Lower leg skin (tissue), 4 donors: ENCODE results near the gene AK8. TPM values are rescaled to one million over a fixed set of nuclear protein-coding genes. Genes with fewer than 3 reads are reported as not detected.
"Not testable (repeated sequence)": the region's sequence is repeated elsewhere in the genome, so short reads cannot be mapped to it uniquely, and the experiment has no call there.

Experiments
- DNase-seq, 2 donors: peaks; one replicate each; pipeline ENCODE4 v3.0.0-alpha.2; 2019; ENCODE audit warnings: low spot score in 2 of 2
- H3K4me3 ChIP-seq: fragments of 200-600 bp; sonication (generic); 2 replicates; pipeline ENCODE4 v1.5.1; 2017; ENCODE audit warnings: mild to moderate bottlenecking, low read depth; ENCODE audit not compliant: poor library complexity, severe bottlenecking
- POLR2A ChIP-seq, 2 donors: fragments of 450-650 bp; IDR thresholded peaks; one replicate each; pipeline ENCODE4 v1.6.1; 2016 to 2017; ENCODE audit warnings: antibody characterized with exemption in 2 of 2, mild to moderate bottlenecking in 1 of 2, moderate library complexity in 1 of 2
- WGBS, 2 donors: methylation state at CpG; one replicate each; pipeline ENCODE4 v1.1.5; 2018; 5-methylcytosine and 5-hydroxymethylcytosine counted together
- intact Hi-C: fragments of 100-400 bp; cut with DNase I; formaldehyde crosslinking; loops from one replicate; pipeline ENCODE4 v1.15.0; 2023; ENCODE audit warnings: low total_unique reads
- total RNA-seq, 4 donors: library from RNA; depleted of rRNA; stranded (reverse); fragments of >200 nt; gene quantifications; one replicate each; pipeline ENCODE4 v1.1.0, GENCODE V29; 2016
- TF ChIP-seq, protein P1 (sequence below), 3 donors: fragments of 450-650 bp; IDR thresholded peaks; one replicate each; pipeline ENCODE4 v1.5.1; 2016; ENCODE audit warnings: antibody characterized with exemption in 3 of 3, mild to moderate bottlenecking in 3 of 3, moderate library complexity in 2 of 3

AK8 gene
- total RNA-seq, 4 donors from 2014 or later, result 1.4 to 5.5 (median 2.0) TPM

DNA sequence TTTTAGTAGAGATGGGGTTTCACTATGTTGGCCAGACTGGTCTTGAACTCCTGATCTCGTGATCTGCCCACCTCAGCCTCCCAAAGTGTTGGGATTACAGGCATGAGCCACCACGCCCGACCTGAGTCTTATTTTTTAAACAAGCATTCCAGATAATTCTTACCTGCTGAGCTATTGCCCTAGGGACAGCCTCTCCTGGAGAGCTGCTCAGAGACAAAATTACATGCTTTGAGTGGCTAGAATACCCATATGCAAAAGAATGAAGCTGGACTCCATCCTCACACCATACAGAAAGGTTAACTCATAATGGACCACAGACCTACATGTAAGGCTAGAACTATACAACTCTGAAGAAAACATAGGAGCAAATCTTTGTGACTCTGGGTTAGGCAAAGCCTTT is 166.2 kb downstream of the AK8 start:
- no peak for DNase-seq
- WGBS, 2 donors, result 67 to 87% methylated on average over 3 of the region's 3 CpGs
- intact Hi-C loops, result no loop called here
- H3K4me3 ChIP-seq, result no peak overlapping the region
- TF ChIP-seq, protein P1, sequence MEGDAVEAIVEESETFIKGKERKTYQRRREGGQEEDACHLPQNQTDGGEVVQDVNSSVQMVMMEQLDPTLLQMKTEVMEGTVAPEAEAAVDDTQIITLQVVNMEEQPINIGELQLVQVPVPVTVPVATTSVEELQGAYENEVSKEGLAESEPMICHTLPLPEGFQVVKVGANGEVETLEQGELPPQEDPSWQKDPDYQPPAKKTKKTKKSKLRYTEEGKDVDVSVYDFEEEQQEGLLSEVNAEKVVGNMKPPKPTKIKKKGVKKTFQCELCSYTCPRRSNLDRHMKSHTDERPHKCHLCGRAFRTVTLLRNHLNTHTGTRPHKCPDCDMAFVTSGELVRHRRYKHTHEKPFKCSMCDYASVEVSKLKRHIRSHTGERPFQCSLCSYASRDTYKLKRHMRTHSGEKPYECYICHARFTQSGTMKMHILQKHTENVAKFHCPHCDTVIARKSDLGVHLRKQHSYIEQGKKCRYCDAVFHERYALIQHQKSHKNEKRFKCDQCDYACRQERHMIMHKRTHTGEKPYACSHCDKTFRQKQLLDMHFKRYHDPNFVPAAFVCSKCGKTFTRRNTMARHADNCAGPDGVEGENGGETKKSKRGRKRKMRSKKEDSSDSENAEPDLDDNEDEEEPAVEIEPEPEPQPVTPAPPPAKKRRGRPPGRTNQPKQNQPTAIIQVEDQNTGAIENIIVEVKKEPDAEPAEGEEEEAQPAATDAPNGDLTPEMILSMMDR (IDR thresholded peaks at IDR 0.05), result no peak
- no peak for TF ChIP-seq POLR2A (IDR thresholded peaks at IDR 0.05)

DNA sequence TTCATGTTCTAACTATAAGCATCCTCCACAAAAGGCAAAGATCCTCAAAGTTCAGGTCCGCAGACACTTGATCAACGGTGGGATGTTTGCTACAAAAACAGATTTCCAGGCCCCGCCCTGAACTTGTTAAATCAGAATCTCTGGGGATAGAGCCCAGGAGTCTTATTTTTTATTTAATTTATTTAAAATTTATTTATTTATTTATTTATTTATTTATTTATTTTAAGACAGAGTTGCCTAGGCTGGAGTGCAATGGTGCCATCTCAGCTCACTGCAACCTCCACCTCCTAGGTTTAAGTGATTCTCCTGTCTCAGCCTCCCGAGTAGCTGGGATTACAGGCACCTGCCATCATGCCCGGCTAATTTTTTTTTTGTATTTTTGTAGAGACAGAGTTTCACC is 166.9 kb downstream of the AK8 start:
- WGBS, 2 donors, result 90 to 98% methylated on average over 5 of the region's 5 CpGs
- intact Hi-C loops, H3K4me3 ChIP-seq, DNase-seq: not testable (repeated sequence)

DNA sequence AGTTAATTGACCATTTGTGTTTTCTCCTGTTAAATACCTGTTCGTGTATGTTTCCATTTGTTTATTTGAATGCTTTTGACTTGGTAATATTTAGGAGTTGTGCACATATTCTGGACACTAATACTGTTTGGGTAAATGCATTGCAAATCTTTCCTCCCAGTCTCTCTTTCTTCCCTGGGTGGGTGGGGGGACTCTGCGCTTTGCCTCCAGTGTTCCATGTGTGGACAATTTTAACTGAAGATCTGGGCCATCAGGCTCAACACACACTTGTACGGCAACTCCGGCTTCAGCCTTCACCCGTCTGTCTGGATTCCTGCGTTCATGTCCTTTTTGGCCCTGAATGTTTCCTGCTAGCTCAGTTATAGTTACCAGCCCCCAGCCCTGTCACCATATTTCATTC is 167.8 kb downstream of the AK8 start:
- TF ChIP-seq, protein P1 (IDR thresholded peaks at IDR 0.05), result no peak
- no peak for TF ChIP-seq POLR2A (IDR thresholded peaks at IDR 0.05)
- intact Hi-C loops, result no loop called here
- DNase-seq, result peak in 1 of 2 donors; percentile 50
- H3K4me3 ChIP-seq, result no peak overlapping the region
- 70 to 80% methylated on average over 6 of the region's 6 CpGs for WGBS, 2 donors

DNA sequence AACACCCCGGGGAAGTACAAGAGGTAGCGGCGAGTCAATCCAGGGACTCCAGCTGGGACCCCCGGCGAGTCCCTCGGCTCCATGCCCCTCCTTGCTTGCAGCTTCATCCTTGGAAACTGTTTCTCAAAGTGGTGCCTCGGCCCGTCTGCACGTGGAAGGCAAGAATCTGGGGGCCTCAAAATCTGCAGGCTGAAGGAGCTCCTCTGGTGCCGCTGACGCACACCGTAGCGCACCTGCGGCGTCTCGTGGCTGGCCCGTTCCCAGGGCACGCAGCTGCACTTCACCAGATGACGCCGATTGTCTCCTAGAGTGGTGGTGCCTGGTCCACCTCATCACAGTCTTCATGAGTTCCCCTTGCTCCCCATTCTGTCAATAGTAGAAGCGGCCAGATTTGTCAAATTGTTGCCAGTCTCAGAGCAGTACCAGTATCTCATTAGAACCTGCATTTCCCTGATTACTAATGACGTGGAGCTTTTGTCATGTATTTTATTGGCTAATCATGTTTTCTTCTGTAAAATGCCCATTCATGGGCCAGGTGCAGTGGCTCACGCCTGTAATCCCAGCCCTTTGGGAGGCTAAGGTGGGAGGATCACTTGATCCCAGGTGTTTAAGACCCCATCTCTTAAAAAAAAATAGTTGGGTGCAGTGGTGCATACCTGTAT is 169.2 kb downstream of the AK8 start:
- TF ChIP-seq, protein P1 (IDR thresholded peaks at IDR 0.05), result no peak
- no peak for TF ChIP-seq POLR2A (IDR thresholded peaks at IDR 0.05)
- peak in 1 of 2 donors; percentile 70 for DNase-seq
- H3K4me3 ChIP-seq, result no peak overlapping the region
- WGBS, 2 donors, result 90 to 92% methylated on average over 22 to 23 of the region's 23 CpGs
- intact Hi-C loops, result no loop called here

DNA sequence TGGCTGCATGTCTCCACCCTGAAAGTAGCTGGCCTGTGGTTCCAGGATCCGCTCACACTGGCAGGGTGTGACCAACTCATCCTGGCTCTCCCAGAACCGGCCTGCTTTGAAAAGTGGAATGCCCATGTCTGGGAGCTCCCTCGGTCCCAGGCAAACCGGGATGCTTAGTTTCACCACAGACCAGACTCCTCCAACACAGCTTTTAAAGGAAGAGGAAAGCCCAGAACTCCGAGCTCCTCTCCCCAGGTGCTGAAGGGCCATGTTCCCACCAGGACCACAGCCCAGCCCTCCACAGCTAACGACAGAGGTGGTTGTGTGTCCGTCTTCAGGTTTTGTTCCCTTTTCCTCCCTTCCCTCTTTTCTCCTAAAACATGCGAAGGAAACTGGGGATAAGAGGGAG is 169.8 kb downstream of the AK8 start:
- TF ChIP-seq, protein P1 (IDR thresholded peaks at IDR 0.05), result no peak
- TF ChIP-seq POLR2A (IDR thresholded peaks at IDR 0.05), result no peak
- intact Hi-C loops, result no loop called here
- peak in 1 of 2 donors; percentile 63 for DNase-seq
- H3K4me3 ChIP-seq, result no peak overlapping the region
- 77 to 88% methylated on average over 8 of the region's 8 CpGs for WGBS, 2 donors

DNA sequence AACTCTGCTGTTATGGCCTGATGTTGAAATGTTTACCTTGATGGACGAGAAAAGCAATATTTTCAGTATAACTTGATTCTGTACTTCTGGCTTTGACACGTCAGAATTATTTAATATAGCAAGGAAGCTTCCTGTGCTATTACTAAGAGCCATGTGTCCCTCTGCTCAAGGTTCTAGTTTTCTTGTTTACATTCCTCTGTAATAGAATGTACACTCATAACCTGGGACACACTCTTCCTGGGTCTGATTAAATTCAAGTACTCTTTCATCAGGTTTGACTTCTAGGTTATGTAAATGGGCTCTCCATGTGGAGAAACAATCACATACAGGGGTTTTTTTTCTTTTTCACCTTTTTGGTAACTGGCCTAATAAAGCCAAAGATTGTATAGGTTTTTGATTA is 174.7 kb downstream of the AK8 start:
- 66 to 69% methylated on average over 2 of the region's 2 CpGs for WGBS, 2 donors
- no peak for DNase-seq
- intact Hi-C loops, result no loop called here
- H3K4me3 ChIP-seq, result no peak overlapping the region
- TF ChIP-seq, protein P1 (IDR thresholded peaks at IDR 0.05), result no peak
- no peak for TF ChIP-seq POLR2A (IDR thresholded peaks at IDR 0.05)
